Measurements from ENCODE around the gene KCNH1. TPM values are rescaled to one million over a fixed set of nuclear protein-coding genes. Genes with fewer than 3 reads are reported as not detected.

Gene KCNH1
- total RNA-seq, 1 experiment from 2014 or later, result not detected

DNA sequence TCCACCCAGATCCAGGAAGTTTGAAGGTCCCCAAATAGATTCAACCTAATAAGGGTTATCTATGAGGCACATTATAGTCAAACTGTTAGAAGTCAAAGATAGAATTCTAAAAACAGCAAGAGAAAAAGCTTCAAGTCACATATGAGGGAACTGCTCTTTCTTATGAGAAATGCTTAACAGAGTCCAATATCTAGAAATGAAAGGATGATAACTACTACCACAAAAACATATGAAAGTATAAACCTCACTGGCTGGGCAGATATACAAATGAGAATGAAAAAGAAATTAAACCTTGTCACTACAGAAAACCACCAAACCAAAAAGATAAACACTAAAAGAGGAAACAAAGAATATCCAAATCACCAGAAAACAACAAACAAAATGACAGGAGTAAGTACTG is 201.8 kb downstream of the KCNH1 start:
- DNase-seq (ENCODE audit: low read depth, low spot score), result no peak
- RAD21 ChIA-PET (ENCODE audit: low non-redundant PET in 1 of 2, low total read pairs in 2 of 2, uncharacterized antibody in 2 of 2, unreplicated experiment in 2 of 2), result no interaction called here

DNA sequence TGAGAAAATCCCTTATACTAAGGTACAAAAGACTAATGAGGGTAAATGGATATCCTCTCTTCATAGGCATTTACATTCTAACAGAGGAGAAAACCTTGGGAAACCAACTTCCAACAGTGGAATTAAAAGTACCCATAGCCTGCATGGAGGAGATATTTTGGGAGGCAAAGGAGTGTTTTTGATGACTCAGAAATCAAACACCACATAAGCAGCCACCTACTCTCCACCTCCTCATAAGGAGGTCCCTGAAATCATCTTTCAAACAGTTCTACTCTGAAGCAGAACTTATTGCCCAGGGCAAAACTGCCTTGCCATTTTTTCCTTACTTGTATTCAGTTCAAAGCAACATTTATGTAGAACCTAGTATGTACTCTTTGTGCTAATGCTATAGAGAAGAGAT is 211.3 kb downstream of the KCNH1 start:
- Histone ChIP-seq H2AFZ (ENCODE audit: low read depth, low read length, poor library complexity, severe bottlenecking) (no peak overlapping the region), H3K27me3 (ENCODE audit: insufficient read depth, low read length) (peaks cover 10% of the 10 kb centered on the region), H3K9me3 (ENCODE audit: control insufficient read depth in 1 of 2, insufficient read depth in 1 of 2, low read depth in 1 of 2, low read length in 2 of 2) (no peaks in the 10 kb centered on the region), H3K4me3 (replicated peaks in 1 of 2; ENCODE audit: low read depth in 1 of 2, low read length in 2 of 2) (no peak overlapping the region), H3K9ac (ENCODE audit: low read length) (no peak overlapping the region), H3K27ac (ENCODE audit: low read depth, low read length) (no peak overlapping the region), H4K20me1 (ENCODE audit: insufficient read depth) (no peaks in the 10 kb centered on the region), H3K4me1 (ENCODE audit: control insufficient read depth in 1 of 2, insufficient read depth in 2 of 2, low read length in 2 of 2) (no peaks in the 10 kb centered on the region), H3K79me2 (ENCODE audit: insufficient read depth, low read length) (no peaks in the 10 kb centered on the region), H3K36me3 (ENCODE audit: control insufficient read depth in 1 of 2, insufficient read depth in 2 of 2, low read length in 2 of 2) (no peaks in the 10 kb centered on the region), H3K4me2 (ENCODE audit: low read length) (no peak overlapping the region), H3K9me2 (ENCODE audit: insufficient read depth) (no peaks in the 10 kb centered on the region)
- intact Hi-C loops (cut with micrococcal nuclease), result no loop called here
- no TSS peak for BruUV-seq (replicated peaks)
- ATAC-seq (no peak), DNase-seq (ENCODE audit: low read depth, low spot score) (no peak)
- ChIA-PET POLR2A (no interaction called here), CTCF (no interaction called here), RAD21 (ENCODE audit: low non-redundant PET in 1 of 2, low total read pairs in 2 of 2, uncharacterized antibody in 2 of 2, unreplicated experiment in 2 of 2) (no interaction called here)
- TF ChIP-seq, protein P1, sequence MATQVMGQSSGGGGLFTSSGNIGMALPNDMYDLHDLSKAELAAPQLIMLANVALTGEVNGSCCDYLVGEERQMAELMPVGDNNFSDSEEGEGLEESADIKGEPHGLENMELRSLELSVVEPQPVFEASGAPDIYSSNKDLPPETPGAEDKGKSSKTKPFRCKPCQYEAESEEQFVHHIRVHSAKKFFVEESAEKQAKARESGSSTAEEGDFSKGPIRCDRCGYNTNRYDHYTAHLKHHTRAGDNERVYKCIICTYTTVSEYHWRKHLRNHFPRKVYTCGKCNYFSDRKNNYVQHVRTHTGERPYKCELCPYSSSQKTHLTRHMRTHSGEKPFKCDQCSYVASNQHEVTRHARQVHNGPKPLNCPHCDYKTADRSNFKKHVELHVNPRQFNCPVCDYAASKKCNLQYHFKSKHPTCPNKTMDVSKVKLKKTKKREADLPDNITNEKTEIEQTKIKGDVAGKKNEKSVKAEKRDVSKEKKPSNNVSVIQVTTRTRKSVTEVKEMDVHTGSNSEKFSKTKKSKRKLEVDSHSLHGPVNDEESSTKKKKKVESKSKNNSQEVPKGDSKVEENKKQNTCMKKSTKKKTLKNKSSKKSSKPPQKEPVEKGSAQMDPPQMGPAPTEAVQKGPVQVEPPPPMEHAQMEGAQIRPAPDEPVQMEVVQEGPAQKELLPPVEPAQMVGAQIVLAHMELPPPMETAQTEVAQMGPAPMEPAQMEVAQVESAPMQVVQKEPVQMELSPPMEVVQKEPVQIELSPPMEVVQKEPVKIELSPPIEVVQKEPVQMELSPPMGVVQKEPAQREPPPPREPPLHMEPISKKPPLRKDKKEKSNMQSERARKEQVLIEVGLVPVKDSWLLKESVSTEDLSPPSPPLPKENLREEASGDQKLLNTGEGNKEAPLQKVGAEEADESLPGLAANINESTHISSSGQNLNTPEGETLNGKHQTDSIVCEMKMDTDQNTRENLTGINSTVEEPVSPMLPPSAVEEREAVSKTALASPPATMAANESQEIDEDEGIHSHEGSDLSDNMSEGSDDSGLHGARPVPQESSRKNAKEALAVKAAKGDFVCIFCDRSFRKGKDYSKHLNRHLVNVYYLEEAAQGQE (IDR thresholded peaks at IDR 0.05; ENCODE audit: low read depth), result no peak
- TF ChIP-seq ZNF274 (IDR thresholded peaks at IDR 0.05; ENCODE audit: low read depth, low read length) (no peak), RAD21 (IDR thresholded peaks at IDR 0.05; ENCODE audit: low read depth) (no peak)

More for the DNA sequence above, 201.8 kb downstream of the KCNH1 start:
- no peak overlapping the region for H3K4me3 ChIP-seq (replicated peaks in 1 of 2; ENCODE audit: low read depth in 1 of 2, low read length in 2 of 2)
- no peaks in the 10 kb centered on the region for H4K20me1 ChIP-seq (ENCODE audit: insufficient read depth)
- no peaks in the 10 kb centered on the region for H3K36me3 ChIP-seq (ENCODE audit: control insufficient read depth in 1 of 2, insufficient read depth in 2 of 2, low read length in 2 of 2)
- POLR2A ChIA-PET, result no interaction called here
- intact Hi-C loops (cut with micrococcal nuclease), result no loop called here
- H3K4me1 ChIP-seq (ENCODE audit: control insufficient read depth in 1 of 2, insufficient read depth in 2 of 2, low read length in 2 of 2), result no peaks in the 10 kb centered on the region
- H3K9me3 ChIP-seq (ENCODE audit: control insufficient read depth in 1 of 2, insufficient read depth in 1 of 2, low read depth in 1 of 2, low read length in 2 of 2), result no peaks in the 10 kb centered on the region
- no peaks in the 10 kb centered on the region for H3K9me2 ChIP-seq (ENCODE audit: insufficient read depth)
- H3K4me2 ChIP-seq (ENCODE audit: low read length), result no peak overlapping the region
- no peak for TF ChIP-seq MAX (IDR thresholded peaks at IDR 0.05)
- ATAC-seq, result no peak
- peaks cover 4% of the 10 kb centered on the region; the same call in 1 of the 2 replicates for H3K27me3 ChIP-seq (ENCODE audit: insufficient read depth, low read length)
- CTCF ChIA-PET, result no interaction called here
- H3K9ac ChIP-seq (ENCODE audit: low read length), result no peak overlapping the region
- no peak overlapping the region for H3K27ac ChIP-seq (ENCODE audit: low read depth, low read length)
- no TSS peak for BruUV-seq (replicated peaks)
- no peaks in the 10 kb centered on the region for H3K79me2 ChIP-seq (ENCODE audit: insufficient read depth, low read length)
- no peak overlapping the region for H2AFZ ChIP-seq (ENCODE audit: low read depth, low read length, poor library complexity, severe bottlenecking)

All from HCT116 (cell line).